ENCODE measurements around the gene GALNTL6. TPM values are rescaled to one million over a fixed set of nuclear protein-coding genes. Genes with fewer than 3 reads are reported as not detected.

GALNTL6 gene
- total and polyA plus RNA-seq, 2 donors (not counting 3 experiments of a cell fraction or from before 2014, with no cell fraction given), result not detected

GRCh38 chr4:171896426-171896825, 83.2 kb downstream of the GALNTL6 start:
- no peaks in the 10 kb centered on the region for H3K4me1 ChIP-seq (ENCODE audit: control insufficient read depth, extremely low read depth, insufficient read depth, low read length)
- no peaks in the 10 kb centered on the region for H3K79me2 ChIP-seq (ENCODE audit: control insufficient read depth, insufficient read depth, low read length)
- no TSS peak for BruUV-seq (replicated peaks)
- no peaks in the 10 kb centered on the region for H3K9me3 ChIP-seq (replicated peaks; ENCODE audit: control insufficient read depth, insufficient read depth, low read length)
- FAIRE-seq (no peak), DNase-seq (ENCODE audit: low read depth, low spot score) (no peak)
- H3K9me1 ChIP-seq (replicated peaks; ENCODE audit: control insufficient read depth, extremely low read depth, insufficient read depth, low read length), result no peaks in the 10 kb centered on the region
- H3K4me3 ChIP-seq (replicated peaks in 1 of 3; ENCODE audit: insufficient read depth in 1 of 3, low read depth in 1 of 3, low read length in 3 of 3), result no peak overlapping the region
- no peak overlapping the region for H3K27ac ChIP-seq (ENCODE audit: insufficient read depth, low read depth, low read length)
- intact Hi-C loops (cut with micrococcal nuclease), result no loop called here
- H3K27me3 ChIP-seq (ENCODE audit: control insufficient read depth in 2 of 2, insufficient read depth in 2 of 2, low read length in 2 of 2), result no peaks in the 10 kb centered on the region
- H2AFZ ChIP-seq (ENCODE audit: low read depth, low read length), result no peak overlapping the region
- no peaks in the 10 kb centered on the region for H3K36me3 ChIP-seq (ENCODE audit: control insufficient read depth in 2 of 2, extremely low read depth in 1 of 2, insufficient read depth in 2 of 2, low read length in 2 of 2)
- no peaks in the 10 kb centered on the region for H4K20me1 ChIP-seq (replicated peaks; ENCODE audit: control insufficient read depth, extremely low read depth, insufficient read depth, low read length)
- dilution Hi-C loops (cut with MboI; ENCODE audit: extremely low pct_ligation_motif_present, low sequenced_read_pairs), result no loop called here
- no peak for TF ChIP-seq POLR2AphosphoS5 (IDR thresholded peaks at IDR 0.05; ENCODE audit: insufficient read depth, low read depth, low read length)
- TF ChIP-seq, protein P1, sequence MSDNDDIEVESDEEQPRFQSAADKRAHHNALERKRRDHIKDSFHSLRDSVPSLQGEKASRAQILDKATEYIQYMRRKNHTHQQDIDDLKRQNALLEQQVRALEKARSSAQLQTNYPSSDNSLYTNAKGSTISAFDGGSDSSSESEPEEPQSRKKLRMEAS (IDR thresholded peaks at IDR 0.05; ENCODE audit: insufficient read depth, insufficient read length), result no peak
- no peak for TF ChIP-seq EZH2 (IDR thresholded peaks at IDR 0.05; ENCODE audit: borderline replicate concordance, low read depth, low read length, severe bottlenecking)
- TF ChIP-seq GATA2 (IDR thresholded peaks at IDR 0.05; ENCODE audit: insufficient read depth, insufficient read length, low read depth, low read length), result no peak
- POLR2A ChIA-PET, result no interaction called here
- H3K9ac ChIP-seq (replicated peaks; ENCODE audit: extremely low read depth, insufficient read depth, low read length), result no peak overlapping the region
- H3K4me2 ChIP-seq (ENCODE audit: insufficient read depth, low read length), result no peak overlapping the region
- CTCF ChIA-PET, result no interaction called here

DNA sequence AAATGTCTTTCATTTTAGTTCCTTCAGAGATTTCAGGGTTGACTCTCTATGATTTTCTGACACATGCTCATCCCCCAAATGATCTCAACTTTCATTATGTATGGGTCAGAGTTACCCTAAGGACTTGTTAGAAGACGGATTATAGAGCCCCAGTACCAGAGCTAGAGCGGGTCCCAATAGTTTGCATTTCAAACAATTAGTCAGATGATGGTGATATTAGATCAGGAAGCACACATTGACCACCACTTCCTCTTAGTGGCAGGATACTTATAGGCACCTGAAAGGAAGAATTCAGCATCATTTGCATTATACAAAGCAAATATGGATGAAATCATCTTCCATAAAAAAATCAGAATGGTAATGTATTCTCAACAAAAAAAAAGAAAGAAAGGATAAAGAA, 106.1 kb downstream of the GALNTL6 start:
- no peak for FAIRE-seq
- H3K9me3 ChIP-seq (replicated peaks; ENCODE audit: control insufficient read depth, insufficient read depth, low read length), result no peaks in the 10 kb centered on the region
- H3K4me3 ChIP-seq (replicated peaks in 1 of 3; ENCODE audit: insufficient read depth in 1 of 3, low read depth in 1 of 3, low read length in 3 of 3), result no peak overlapping the region
- H3K79me2 ChIP-seq (ENCODE audit: control insufficient read depth, insufficient read depth, low read length), result no peaks in the 10 kb centered on the region
- no peaks in the 10 kb centered on the region for H3K4me1 ChIP-seq (ENCODE audit: control insufficient read depth, extremely low read depth, insufficient read depth, low read length)
- H4K20me1 ChIP-seq (replicated peaks; ENCODE audit: control insufficient read depth, extremely low read depth, insufficient read depth, low read length), result no peaks in the 10 kb centered on the region
- dilution Hi-C loops (cut with MboI; ENCODE audit: extremely low pct_ligation_motif_present, low sequenced_read_pairs) (no loop called here), intact Hi-C loops (cut with micrococcal nuclease) (no loop called here)
- H3K9me1 ChIP-seq (replicated peaks; ENCODE audit: control insufficient read depth, extremely low read depth, insufficient read depth, low read length), result no peaks in the 10 kb centered on the region
- no peak overlapping the region for H2AFZ ChIP-seq (ENCODE audit: low read depth, low read length)
- no peak for DNase-seq (ENCODE audit: low read depth, low spot score)
- no peaks in the 10 kb centered on the region for H3K36me3 ChIP-seq (ENCODE audit: control insufficient read depth in 2 of 2, extremely low read depth in 1 of 2, insufficient read depth in 2 of 2, low read length in 2 of 2)
- CTCF ChIA-PET, result no interaction called here
- no peak overlapping the region for H3K4me2 ChIP-seq (ENCODE audit: insufficient read depth, low read length)
- H3K27me3 ChIP-seq (ENCODE audit: control insufficient read depth in 2 of 2, insufficient read depth in 2 of 2, low read length in 2 of 2), result no peaks in the 10 kb centered on the region
- no peak overlapping the region for H3K27ac ChIP-seq (ENCODE audit: insufficient read depth, low read depth, low read length)
- BruUV-seq (replicated peaks), result no TSS peak
- POLR2A ChIA-PET, result no interaction called here
- TF ChIP-seq POLR2A (IDR thresholded peaks at IDR 0.05; ENCODE audit: low read depth, low read length) (no peak), FOS (IDR thresholded peaks at IDR 0.05; ENCODE audit: borderline replicate concordance, insufficient read depth, low read length) (no peak), GATA2 (IDR thresholded peaks at IDR 0.05; ENCODE audit: insufficient read depth, insufficient read length, low read depth, low read length) (no peak)
- H3K9ac ChIP-seq (replicated peaks; ENCODE audit: extremely low read depth, insufficient read depth, low read length), result no peak overlapping the region

All from endothelial cell of umbilical vein (primary cell).